Measurements from ENCODE around the gene GABRG3.
A peak's percentile ranks its signal among the peaks of the same experiment; 100 is the strongest.

Gene GABRG3

GRCh38 chr15:27114473-27114872 lies 143.5 kb downstream of the GABRG3 start:
- DNase-seq, result no peak

- no peak for DNase-seq
Measured at GRCh38 chr15:27119695-27120266, 148.8 kb downstream of the GABRG3 start.

- no peak for DNase-seq
Measured at GRCh38 chr15:27121672-27122071, 150.7 kb downstream of the GABRG3 start.

- DNase-seq, result no peak
Measured at GRCh38 chr15:27123291-27123690, 152.3 kb downstream of the GABRG3 start.

- DNase-seq, result no peak
Measured at GRCh38 chr15:27123808-27124207, 152.8 kb downstream of the GABRG3 start.

DNA sequence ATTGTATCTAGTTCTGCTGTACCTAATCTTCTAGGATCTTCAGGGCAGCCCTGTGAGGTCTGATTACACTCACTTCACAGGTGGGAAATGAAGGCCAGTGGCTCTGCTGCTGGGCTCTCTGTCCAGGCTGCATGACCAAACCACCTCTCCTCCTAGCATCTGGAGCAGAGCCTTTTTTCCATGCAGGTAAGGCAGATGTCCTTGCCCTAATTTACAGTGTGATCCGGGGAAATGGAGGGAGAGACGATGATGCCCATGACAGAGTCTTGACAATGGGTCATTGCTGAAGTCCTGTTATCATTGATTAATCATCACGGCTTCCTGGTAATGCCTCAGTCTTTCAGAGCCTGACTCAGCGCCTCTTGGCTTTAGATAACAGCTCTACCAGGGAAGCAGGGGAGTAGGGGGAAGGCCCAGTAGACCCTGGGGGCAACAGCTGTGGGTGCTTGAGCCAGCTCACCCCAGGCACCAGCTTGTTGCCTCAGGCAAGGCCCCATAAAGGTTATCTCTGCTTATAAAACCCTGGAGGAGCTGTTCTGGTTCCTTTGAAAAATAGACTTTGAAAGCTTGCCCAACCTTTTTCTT lies 153.4 kb downstream of the GABRG3 start:
- no peak for DNase-seq

GRCh38 chr15:27125185-27125584 lies 154.2 kb downstream of the GABRG3 start:
- DNase-seq, result no peak

GRCh38 chr15:27126449-27126848 lies 155.5 kb downstream of the GABRG3 start:
- DNase-seq, result no peak

DNA sequence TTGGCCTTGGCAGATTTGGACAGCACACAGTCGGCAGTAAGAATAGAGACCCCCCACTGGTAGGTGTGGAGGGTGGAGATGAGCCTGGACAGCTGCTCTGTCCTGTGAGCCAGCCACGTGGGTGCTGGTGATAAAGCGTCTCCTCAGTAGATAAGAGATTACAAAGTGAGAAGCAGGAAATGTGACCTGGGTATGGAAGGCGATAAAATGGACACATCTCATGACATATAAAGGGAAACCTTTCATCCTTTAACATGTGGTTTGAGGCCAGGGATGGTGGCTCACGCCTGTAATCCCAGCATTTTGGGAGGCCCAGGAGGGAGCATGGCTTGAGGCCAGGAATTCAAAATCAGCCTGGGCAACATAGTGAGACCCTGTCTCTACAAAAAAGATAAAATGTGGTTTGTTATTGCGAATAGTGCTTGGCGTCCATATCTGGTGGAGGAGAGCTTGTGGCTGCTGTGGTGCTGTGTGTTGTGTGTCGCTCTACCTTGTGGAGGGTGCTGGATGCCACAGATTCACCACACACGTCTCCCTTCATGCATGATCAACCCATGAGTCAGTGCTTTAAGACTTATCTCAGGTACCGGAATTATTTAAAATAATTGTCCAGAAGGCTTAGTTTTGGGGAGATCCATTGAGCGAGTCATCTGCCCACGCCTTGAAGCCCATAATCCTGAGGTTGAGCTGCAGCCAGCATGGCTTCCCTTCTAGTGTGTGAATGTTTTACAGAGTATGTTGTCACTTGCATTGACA lies 157.0 kb downstream of the GABRG3 start:
- DNase-seq, result no peak

DNA sequence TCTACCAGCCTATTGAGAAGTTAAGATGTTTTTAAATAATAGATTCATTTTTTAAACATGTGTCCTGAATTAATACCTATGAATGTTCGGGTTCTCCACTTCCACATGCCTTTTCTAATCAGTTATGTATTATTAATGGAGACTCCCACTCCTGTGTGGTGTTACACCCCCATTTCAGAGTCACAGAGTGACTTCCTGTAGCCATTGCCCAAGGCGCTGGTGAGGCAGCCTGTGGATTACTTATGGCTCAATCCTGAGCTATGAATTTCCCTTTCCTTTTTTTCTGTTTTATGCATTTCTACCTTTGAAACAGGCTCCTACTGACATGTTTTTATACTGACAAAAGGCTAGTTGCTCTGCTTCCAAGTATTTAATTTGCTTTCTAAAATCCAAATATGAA lies 162.3 kb downstream of the GABRG3 start:
- no peak for DNase-seq

DNA sequence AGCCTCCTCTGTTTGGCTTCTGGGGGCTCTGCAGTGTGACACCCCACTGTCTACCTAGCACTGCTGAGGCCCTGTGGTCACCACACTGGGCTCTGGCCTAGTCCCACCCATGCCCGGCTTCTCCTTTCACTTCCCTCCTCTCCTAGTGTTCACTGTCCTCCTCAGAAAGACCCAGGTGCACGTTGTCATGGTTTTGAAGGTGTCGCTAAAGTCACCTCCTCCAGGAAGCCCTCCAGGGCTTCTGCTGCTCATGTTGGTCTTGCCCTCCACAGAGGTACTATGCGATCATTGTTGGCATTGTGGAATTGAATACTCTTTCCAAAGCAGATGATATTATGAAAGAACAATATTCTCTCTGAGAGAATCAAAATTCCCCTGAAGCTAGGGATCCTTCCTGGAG lies 163.5 kb downstream of the GABRG3 start:
- DNase-seq, result no peak

- no peak for DNase-seq
Measured at GRCh38 chr15:27135151-27135550, 164.2 kb downstream of the GABRG3 start.

DNA sequence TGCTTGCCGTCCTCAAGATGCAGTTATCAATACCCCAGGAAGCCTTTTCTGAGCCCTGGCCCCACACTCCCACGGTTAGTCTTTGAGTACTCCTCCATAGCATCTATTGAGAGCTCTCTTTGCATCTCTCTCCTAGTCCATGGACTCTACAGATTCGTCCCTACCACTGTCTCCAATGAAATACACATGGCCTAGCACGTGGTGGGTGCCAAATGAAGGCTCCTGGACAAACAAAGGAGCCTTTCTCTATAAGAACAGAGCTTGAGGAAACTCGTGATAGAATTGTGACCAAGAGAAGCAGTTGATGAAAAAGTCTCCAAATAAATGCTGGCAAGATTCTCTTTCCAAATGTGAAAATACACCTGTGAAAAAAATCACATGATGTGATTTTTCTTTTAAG lies 166.1 kb downstream of the GABRG3 start:
- no peak for DNase-seq

- DNase-seq, result no peak
Measured at GRCh38 chr15:27165590-27165989, 194.6 kb downstream of the GABRG3 start.

DNA sequence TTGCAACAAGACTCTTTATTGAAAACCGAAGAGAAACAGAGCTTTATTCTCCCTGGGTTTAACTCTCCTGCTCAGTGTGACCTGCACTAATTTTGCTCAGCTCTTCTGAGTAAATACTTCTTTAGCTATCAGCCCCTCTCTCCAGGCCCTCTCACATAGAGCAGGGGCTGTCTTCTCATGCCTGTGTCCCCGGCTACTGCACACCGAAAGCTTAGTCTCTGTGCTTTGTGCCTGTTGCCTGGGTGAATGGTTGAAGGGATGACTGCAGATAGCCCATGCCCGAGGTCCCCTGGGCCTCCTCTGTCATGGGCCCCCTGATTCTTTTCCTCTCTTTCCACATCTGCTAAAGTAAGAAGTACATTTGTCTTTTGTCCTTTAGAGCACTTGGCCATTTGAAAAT lies 195.9 kb downstream of the GABRG3 start:
- DNase-seq, result no peak

DNA sequence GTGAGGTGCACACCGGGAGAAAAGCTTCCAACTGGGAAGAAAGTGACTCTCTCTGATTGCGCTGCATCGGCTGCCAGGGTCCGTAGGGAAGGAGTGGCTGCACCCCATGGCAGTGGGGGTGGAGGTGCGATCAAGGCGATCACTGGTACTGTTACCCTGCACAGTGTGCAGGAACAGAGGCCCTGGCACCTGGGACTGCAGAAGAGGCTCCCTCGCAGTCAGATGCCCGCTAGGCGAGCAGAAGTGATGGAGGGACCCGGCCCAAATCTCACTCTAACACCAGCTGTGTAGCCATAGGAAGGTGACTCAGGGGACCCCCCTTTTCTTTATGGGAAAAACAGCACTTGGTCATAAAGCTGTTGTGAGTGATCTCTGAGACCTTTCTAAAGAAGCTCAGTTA lies 196.8 kb downstream of the GABRG3 start:
- no peak for DNase-seq

- DNase-seq, result no peak
Measured at GRCh38 chr15:27170851-27171250, 199.9 kb downstream of the GABRG3 start.

DNA sequence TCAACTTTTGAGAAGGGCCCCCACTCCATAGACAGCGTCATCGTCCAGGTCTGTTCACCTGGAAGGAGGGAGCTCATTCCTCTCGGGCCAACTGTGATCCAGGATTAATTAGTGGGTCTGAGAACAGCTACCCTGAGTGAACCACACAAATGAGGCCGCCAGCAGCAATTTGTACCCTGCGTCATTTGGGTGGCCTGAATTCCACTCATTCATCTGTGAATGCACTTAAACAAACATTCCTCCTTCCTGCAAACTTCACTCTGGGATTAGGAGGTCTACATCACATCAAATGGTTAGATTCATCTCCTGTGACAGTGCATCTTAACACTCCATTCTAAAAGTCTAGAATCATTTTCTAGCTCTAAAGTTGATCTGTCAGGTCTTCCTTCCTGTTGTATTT lies 201.8 kb downstream of the GABRG3 start:
- no peak for DNase-seq

DNA sequence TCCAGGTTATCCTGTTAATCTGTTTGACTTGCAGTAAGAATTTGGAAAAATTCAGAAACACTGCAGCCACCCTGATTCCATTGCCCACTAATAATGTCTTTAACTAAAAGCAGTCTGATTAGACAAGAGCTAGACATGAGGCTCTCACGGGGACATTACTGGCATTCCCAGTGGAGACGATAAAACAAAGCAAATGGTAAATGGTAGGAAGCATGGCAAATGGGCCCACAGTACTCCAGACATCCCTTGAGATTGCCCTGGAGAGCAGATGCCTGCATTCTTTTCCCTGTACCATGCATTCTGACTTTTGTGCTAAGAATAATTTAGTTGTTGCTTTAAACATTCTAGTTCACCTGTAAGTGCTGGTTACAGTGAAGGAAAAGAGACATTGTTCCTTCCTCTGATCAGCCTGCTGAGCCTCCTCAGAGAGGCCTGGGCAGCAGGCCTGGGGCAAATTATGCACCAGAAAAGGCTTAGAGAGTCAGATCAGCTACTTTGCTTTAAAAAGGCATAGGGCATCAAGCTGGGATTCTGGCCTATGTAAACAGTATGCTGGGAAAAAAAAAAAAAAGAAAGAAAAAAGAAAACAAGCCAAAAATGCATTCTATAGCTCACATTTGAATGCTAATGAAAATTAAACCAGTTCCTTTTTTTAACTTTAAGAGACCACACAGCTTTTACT lies 204.6 kb downstream of the GABRG3 start:
- DNase-seq, result no peak

DNA sequence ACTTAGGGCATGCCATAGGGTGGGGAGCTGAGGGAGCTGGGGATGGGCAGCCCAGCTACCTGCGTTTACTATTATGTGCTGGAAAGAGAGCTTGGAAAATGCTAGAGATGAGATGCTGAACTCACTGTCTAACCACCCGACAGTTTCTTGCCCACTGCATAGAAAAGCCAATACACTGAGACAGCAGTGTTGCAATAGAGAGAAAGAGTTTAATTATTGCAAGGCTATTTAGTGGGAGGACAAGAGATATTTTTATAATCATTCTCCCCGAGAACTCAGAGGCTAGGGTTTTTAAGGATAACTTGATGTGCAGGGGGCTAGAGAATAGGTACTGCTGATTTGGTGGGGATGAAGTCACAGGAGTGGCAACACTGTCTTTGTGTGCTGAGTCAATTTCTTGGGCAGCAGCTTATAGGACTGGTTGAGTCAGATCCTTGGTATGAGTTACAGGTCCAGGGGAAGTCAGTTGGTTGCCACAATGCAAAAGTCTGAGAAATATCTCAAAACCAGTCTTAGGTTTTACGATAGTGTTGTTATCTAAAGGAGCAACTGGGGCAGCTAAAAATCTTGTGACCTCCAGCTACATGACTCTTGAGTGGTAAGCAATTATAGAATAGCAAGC lies 205.9 kb downstream of the GABRG3 start:
- DNase-seq, result no peak

DNA sequence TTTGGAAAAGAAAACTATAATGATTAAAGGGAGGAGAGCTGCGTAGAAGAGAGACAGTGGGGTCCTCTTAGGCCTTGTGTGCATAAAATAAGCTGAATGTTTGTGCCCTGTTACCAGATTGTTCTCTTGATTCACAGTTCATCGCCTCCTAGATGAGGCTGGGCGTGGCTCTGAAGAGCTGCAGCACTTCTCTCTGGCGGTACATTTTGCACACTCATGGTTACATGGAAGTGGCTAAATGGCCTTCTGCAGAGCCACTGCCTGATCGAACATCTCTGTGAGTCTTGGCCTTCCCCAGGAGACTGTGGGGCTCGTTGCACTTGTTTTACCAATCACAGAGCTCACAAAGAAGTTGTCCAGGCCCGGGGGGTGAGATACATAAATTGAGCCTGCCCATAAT lies 208.8 kb downstream of the GABRG3 start:
- peak; percentile 39 for DNase-seq

DNA sequence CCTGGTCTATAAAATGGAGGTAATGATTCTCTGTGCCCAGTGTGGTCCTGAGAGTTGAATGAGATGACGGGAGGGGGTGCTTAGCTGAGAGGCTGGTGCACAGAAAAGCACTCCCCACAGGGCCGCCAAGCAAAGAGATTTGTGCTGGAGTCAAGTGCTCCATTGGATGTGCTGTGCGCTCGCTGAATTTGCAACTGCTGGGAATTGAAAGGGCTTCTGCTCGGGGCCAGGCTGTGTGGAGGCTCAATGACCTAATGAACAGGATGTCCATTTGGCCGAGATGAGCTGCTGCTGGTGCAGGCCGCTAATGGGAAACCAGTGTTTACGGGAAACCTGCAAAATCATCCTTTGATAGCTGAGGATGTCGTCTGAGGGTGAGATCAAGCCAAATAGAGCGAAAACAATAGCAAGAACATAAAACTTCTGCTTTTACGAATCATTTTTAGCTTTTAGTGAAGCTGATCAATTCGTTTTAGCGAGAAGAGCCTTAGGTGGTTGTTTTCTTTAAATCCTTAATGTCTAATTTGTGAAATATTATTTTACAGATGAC lies 211.7 kb downstream of the GABRG3 start:
- DNase-seq, result no peak

DNA sequence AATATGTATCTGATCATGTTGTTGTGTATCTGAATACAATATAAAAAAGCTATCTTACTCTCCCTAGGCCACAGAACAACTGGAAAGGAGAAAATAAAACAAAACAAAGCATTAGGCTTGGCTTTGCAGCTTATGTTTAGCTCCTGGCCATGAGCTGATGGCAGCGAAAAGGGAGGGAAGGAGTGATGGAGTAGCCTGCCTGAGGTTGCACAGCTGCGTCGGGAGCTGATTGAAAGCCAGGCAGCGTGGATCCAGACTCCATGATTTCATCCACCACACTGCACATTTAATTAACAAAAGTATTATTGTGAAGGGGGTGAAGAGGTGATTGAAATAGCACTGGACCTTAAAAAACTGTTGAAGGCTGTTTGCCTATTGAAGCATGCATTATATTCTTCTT lies 212.2 kb downstream of the GABRG3 start:
- peak; percentile 49 for DNase-seq
